ENCODE measurements around the gene CLEC4D. TPM values are rescaled to one million over a fixed set of nuclear protein-coding genes. Genes with fewer than 3 reads are reported as not detected.

Gene CLEC4D
- not detected for polyA plus RNA-seq (2012; ENCODE audit: insufficient read length, low read depth)

- no peak for TF ChIP-seq REST (IDR thresholded peaks at IDR 0.05; ENCODE audit: insufficient read depth in 1 of 2, low read depth in 2 of 2, low read length in 2 of 2)
- TF ChIP-seq FOXP2 (optimal IDR thresholded peaks at IDR 0.05; ENCODE audit: borderline replicate concordance, extremely low read depth, extremely low read length, insufficient read depth), result no peak
- TF ChIP-seq TAF1 (IDR thresholded peaks at IDR 0.05; ENCODE audit: borderline replicate concordance, insufficient read depth, low read length), result no peak
- no peak for TF ChIP-seq POLR2AphosphoS5 (IDR thresholded peaks at IDR 0.05; ENCODE audit: low read depth, low read length)
- TF ChIP-seq SIN3A (IDR thresholded peaks at IDR 0.05; ENCODE audit: borderline replicate concordance, insufficient read depth, low read length), result no peak
Measured at GRCh38 chr12:8513256-8513655, at the start of gene CLEC4D. CLEC4D (plus strand) TSS chr12:8513503; CDS start chr12:8513733, 230 bp downstream.

DNA sequence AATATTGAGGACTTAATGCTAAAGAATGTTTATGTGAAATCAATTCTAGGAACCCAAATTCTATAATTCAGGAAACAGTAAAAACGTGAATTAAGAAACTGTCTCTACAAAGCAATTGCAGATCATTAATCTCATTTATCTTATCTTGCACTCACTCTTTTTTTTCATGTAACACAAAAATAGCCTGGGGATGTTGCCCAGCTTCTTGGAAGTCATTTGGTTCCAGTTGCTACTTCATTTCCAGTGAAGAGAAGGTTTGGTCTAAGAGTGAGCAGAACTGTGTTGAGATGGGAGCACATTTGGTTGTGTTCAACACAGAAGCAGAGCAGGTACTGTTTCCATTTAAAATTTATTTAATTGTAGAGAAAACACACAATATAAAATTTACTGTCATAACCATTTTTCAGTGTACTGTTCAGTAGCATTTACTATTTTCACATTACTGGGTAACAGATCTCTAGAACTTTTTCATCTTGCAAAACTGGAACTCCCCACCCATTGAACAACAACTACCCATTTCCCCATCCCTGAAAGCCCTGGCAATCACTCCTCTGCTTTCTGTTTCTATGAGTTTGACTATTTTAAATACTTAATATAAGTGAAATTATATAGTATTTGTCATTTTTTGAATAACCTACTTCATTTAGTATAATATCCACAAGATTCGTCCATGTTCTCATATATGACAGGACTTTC lies 47.9 kb upstream of the CLEC4D start:
- TF ChIP-seq POLR2AphosphoS5 (IDR thresholded peaks at IDR 0.05; ENCODE audit: low read depth, low read length) (no peak), REST (IDR thresholded peaks at IDR 0.05; ENCODE audit: insufficient read depth in 1 of 2, low read depth in 2 of 2, low read length in 2 of 2) (no peak), SIN3A (IDR thresholded peaks at IDR 0.05; ENCODE audit: borderline replicate concordance, insufficient read depth, low read length) (no peak), FOXP2 (optimal IDR thresholded peaks at IDR 0.05; ENCODE audit: borderline replicate concordance, extremely low read depth, extremely low read length, insufficient read depth) (no peak), TAF1 (IDR thresholded peaks at IDR 0.05; ENCODE audit: borderline replicate concordance, insufficient read depth, low read length) (no peak)

DNA sequence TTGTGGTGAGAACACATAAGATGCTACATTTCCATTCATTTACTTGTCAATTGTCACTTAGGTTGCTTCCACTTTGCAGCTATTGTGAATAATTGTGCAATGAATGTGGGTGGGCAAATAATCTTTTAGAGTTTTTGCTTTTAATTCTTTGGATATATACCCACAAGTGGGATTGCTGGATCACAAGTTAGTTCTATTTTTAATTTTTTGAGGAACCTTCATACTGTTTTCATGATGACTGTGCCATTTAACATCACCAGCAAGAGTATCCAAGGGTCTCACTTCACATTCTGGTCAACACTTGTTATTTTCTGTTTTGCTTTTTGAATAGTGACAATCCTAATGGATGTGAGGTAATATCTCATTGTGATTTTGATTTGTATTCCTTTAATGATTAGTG lies 47.1 kb upstream of the CLEC4D start:
- TF ChIP-seq FOXP2 (optimal IDR thresholded peaks at IDR 0.05; ENCODE audit: borderline replicate concordance, extremely low read depth, extremely low read length, insufficient read depth) (no peak), TAF1 (IDR thresholded peaks at IDR 0.05; ENCODE audit: borderline replicate concordance, insufficient read depth, low read length) (no peak), REST (IDR thresholded peaks at IDR 0.05; ENCODE audit: insufficient read depth in 1 of 2, low read depth in 2 of 2, low read length in 2 of 2) (no peak), POLR2AphosphoS5 (IDR thresholded peaks at IDR 0.05; ENCODE audit: low read depth, low read length) (no peak), SIN3A (IDR thresholded peaks at IDR 0.05; ENCODE audit: borderline replicate concordance, insufficient read depth, low read length) (no peak)

DNA sequence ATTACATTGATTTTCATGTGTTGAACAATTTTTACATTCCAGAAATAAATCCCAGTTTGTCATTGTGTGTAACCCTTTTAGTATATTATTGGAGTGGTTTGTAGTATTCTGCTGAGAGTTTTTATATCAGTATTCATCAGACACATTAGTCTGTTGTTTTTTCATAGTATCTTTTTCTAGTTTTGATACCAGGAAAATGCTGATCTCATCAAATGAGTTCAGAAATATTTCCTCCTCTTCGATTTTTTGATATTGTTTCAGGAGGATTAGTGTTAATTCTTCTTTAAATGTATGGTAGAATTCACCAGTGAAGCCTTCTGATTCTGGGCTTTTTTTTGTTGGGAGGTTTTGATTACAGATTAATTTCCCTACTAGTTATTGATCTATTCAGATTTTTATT lies 42.2 kb upstream of the CLEC4D start:
- TF ChIP-seq POLR2AphosphoS5 (IDR thresholded peaks at IDR 0.05; ENCODE audit: low read depth, low read length) (no peak), SIN3A (IDR thresholded peaks at IDR 0.05; ENCODE audit: borderline replicate concordance, insufficient read depth, low read length) (no peak), REST (IDR thresholded peaks at IDR 0.05; ENCODE audit: insufficient read depth in 1 of 2, low read depth in 2 of 2, low read length in 2 of 2) (no peak), TAF1 (IDR thresholded peaks at IDR 0.05; ENCODE audit: borderline replicate concordance, insufficient read depth, low read length) (no peak)

Measured in PFSK-1 (cell line).